Muscle layer of colon (tissue), 2 donors: ENCODE data around the gene DDN.

Source experiments
- H3K27ac ChIP-seq: one replicate; pipeline ENCODE4 v1.7.0; 2013; ENCODE audit warnings: low read depth, mild to moderate bottlenecking, low read length, moderate library complexity
- H3K27me3 ChIP-seq, 2 donors: one replicate each; pipeline ENCODE4 v1.7.0; 2013; ENCODE audit warnings: low read length in 2 of 2, mild to moderate bottlenecking in 2 of 2; ENCODE audit not compliant: insufficient read depth in 2 of 2, control insufficient read depth in 1 of 2
- H3K36me3 ChIP-seq: one replicate; pipeline ENCODE4 v1.7.0; 2013; ENCODE audit warnings: mild to moderate bottlenecking, low read length; ENCODE audit not compliant: insufficient read depth
- H3K4me1 ChIP-seq: one replicate; pipeline ENCODE4 v1.7.0; 2013; ENCODE audit warnings: mild to moderate bottlenecking, low read length; ENCODE audit not compliant: insufficient read depth
- H3K4me3 ChIP-seq, 2 donors: one replicate each; pipeline ENCODE4 v1.7.0; 2013; ENCODE audit warnings: low read length in 2 of 2, low read depth in 1 of 2, mild to moderate bottlenecking in 1 of 2, moderate library complexity in 1 of 2
- H3K9ac ChIP-seq: one replicate; pipeline ENCODE4 v1.7.0; 2013; ENCODE audit warnings: low read length
- H3K9me3 ChIP-seq: one replicate; pipeline ENCODE4 v1.7.0; 2013; ENCODE audit warnings: mild to moderate bottlenecking, low read length
- donor health status: abdominal sarcoma.
- donor health status: Adenocarcinoma of cecum.

DDN gene

DNA sequence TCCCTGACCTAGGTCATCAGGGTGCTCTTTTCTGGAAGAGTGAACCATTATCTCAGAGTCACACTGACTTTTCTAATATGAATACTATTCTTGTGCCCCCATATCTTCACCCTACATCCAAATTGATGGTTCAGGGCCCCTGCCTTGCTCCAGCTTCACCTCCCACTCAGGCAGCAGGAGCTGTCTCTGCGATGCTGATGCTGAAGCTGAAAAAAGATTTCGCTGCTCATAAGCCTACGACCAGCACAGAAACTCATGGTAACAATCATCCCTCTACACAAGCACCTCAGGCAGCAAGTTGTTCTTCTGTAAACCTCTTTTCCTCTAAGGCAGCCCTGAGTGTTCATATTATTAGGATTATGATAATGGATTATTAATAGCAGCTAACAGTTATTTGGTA, 45.1 kb downstream of the DDN start:
- no peaks in the 10 kb centered on the region for H3K9me3 ChIP-seq
- no peak overlapping the region for H3K9ac ChIP-seq
- peaks cover 18% of the 10 kb centered on the region for H3K4me1 ChIP-seq
- H3K36me3 ChIP-seq, result no peaks in the 10 kb centered on the region
- H3K27ac ChIP-seq, result no peak overlapping the region
- no peaks in the 10 kb centered on the region for H3K27me3 ChIP-seq
- no peak overlapping the region for H3K4me3 ChIP-seq

DNA sequence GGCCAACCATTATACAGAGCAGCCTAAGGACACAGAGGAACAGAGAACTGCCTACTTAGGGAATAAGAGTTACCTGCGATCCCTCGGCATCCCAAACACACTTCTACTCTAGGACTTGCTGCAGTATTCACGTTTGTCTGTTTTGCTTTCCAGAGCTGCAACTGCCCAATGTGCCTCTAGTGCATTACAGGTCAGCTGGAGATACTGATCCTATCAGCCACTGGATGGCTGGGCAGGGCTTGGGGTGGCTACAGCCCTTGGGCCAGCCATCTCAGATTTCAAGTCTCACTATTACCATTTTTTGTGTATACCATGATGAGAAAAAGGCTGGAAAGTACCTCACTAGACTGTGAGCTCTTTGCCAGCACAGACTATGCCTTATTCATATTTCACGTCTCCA, 46.5 kb downstream of the DDN start:
- no peaks in the 10 kb centered on the region for H3K27me3 ChIP-seq
- no peak overlapping the region for H3K4me3 ChIP-seq
- H3K9ac ChIP-seq, result no peak overlapping the region
- H3K9me3 ChIP-seq, result no peaks in the 10 kb centered on the region
- no peak overlapping the region for H3K27ac ChIP-seq
- H3K4me1 ChIP-seq, result peaks cover 14% of the 10 kb centered on the region
- H3K36me3 ChIP-seq, result no peaks in the 10 kb centered on the region

DNA sequence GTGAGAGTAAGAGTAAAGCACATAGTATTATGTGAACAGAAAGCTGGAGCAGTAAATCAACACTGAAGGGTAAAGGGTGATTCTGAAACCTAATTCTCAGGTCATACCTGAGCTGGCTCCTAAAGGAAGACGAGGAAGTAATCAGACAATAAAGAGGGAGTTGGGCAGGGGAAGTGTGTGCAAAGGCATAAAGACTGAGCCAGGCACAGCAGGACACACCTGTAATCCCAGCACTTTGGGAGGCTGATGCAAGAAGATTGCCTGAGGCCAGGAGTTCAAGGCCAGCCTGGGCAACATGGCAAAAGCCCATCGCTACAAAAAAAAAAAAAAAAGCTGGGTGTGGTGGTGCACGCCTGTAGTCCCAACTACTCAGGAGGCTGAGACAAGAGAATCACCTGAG, 51.4 kb downstream of the DDN start:
- peaks cover 5% of the 10 kb centered on the region for H3K36me3 ChIP-seq
- H3K9ac ChIP-seq, result no peak overlapping the region
- no peaks in the 10 kb centered on the region for H3K9me3 ChIP-seq
- no peak overlapping the region for H3K4me3 ChIP-seq
- H3K27ac ChIP-seq, result no peak overlapping the region
- H3K4me1 ChIP-seq, result peaks cover 5% of the 10 kb centered on the region
- no peaks in the 10 kb centered on the region for H3K27me3 ChIP-seq

DNA sequence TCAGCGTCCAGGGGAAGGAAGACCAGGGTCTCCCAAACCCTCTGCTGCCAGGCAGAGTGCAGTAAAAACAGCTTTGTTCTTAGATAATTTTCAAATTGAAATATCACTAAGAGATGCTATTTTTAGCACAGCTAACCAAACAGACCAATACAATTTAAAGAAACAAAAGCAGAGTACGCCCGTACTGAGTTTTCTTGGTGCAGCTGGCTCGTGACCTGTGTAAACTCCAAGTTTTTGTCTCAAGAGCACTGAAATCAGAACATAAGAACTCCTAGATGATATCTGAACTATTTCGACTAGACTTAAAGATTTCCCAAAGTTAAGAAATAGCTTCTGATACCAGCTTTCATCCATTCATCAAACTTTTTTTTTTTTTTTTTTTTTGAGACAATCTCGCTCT, 52.2 kb downstream of the DDN start:
- Histone ChIP-seq H3K36me3 (peaks cover 5% of the 10 kb centered on the region), H3K27me3 (no peaks in the 10 kb centered on the region), H3K9ac (no peak overlapping the region), H3K4me1 (peaks cover 5% of the 10 kb centered on the region), H3K4me3 (no peak overlapping the region), H3K9me3 (no peaks in the 10 kb centered on the region), H3K27ac (no peak overlapping the region)

DNA sequence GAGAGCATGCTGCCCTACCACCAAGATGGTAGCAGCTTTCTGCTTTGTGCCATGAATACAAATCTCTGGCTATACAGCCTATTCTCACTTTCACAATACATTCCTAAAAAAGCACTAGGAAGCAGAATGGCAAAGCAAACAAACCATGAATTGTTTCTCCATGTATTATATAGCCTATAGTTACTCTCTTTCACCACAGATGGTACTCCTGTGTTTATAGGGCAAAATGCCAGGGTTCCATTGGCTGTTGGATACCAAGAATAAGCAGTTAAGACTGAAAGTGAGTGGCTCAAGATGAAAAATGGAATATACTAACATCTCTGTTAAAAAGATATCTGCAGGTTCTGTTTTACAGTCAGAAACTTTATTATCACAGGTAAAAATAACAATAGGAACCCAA, 53.0 kb downstream of the DDN start:
- Histone ChIP-seq H3K9ac (no peak overlapping the region), H3K4me1 (peaks cover 5% of the 10 kb centered on the region), H3K36me3 (peaks cover 5% of the 10 kb centered on the region), H3K27ac (no peak overlapping the region), H3K4me3 (no peak overlapping the region), H3K9me3 (no peaks in the 10 kb centered on the region), H3K27me3 (no peaks in the 10 kb centered on the region)
